ENCODE data around the gene RAPGEF4.
A peak's percentile ranks its signal among the peaks of the same experiment; 100 is the strongest.
"Not testable (repeated sequence)": the region's sequence is repeated elsewhere in the genome, so short reads cannot be mapped to it uniquely, and the experiment has no call there.

Gene RAPGEF4

DNA sequence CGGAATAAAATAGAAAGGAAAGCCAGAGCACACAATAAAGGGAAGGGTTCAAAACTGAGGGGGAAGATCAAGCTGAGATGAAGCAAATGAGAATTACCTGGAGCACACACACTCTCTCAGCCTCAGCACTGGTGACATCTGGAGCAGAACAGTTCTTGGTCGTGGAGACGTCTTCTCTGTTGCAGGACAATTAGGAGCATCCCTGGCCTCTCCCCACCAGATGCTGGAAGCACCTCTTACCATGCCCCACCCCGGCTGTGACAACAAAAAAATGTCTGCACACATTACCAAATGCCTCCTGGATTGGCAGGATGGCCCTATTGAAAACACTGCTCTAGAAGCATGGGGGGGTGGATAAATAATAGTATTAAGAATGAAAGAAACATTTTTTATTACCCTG, 296.4 kb downstream of the RAPGEF4 start:
- Histone ChIP-seq H2AFZ (ENCODE audit: low read depth, low read length) (no peak overlapping the region), H3K4me1 (ENCODE audit: low read length) (peaks cover 17% of the 10 kb centered on the region), H4K20me1 (ENCODE audit: insufficient read depth, low read length) (no peaks in the 10 kb centered on the region), H3K4me3 (ENCODE audit: low read length) (no peak overlapping the region), H3K4me2 (ENCODE audit: low read length) (no peak overlapping the region), H3K9ac (ENCODE audit: low read length) (no peak overlapping the region), H3K27me3 (ENCODE audit: low read depth, low read length) (no peaks in the 10 kb centered on the region), H3K36me3 (replicated peaks; ENCODE audit: low read depth, low read length) (no peaks in the 10 kb centered on the region), H3K79me2 (ENCODE audit: low read length) (no peaks in the 10 kb centered on the region), H3K27ac (ENCODE audit: low read length) (no peak overlapping the region), H3K9me3 (ENCODE audit: insufficient read depth, low read length) (no peaks in the 10 kb centered on the region)
- TF ChIP-seq, protein P1, sequence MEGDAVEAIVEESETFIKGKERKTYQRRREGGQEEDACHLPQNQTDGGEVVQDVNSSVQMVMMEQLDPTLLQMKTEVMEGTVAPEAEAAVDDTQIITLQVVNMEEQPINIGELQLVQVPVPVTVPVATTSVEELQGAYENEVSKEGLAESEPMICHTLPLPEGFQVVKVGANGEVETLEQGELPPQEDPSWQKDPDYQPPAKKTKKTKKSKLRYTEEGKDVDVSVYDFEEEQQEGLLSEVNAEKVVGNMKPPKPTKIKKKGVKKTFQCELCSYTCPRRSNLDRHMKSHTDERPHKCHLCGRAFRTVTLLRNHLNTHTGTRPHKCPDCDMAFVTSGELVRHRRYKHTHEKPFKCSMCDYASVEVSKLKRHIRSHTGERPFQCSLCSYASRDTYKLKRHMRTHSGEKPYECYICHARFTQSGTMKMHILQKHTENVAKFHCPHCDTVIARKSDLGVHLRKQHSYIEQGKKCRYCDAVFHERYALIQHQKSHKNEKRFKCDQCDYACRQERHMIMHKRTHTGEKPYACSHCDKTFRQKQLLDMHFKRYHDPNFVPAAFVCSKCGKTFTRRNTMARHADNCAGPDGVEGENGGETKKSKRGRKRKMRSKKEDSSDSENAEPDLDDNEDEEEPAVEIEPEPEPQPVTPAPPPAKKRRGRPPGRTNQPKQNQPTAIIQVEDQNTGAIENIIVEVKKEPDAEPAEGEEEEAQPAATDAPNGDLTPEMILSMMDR (IDR thresholded peaks at IDR 0.05; ENCODE audit: low read depth, low read length): no peak
- TF ChIP-seq EZH2phosphoT487 (IDR thresholded peaks at IDR 0.05; ENCODE audit: low read depth): no peak

DNA sequence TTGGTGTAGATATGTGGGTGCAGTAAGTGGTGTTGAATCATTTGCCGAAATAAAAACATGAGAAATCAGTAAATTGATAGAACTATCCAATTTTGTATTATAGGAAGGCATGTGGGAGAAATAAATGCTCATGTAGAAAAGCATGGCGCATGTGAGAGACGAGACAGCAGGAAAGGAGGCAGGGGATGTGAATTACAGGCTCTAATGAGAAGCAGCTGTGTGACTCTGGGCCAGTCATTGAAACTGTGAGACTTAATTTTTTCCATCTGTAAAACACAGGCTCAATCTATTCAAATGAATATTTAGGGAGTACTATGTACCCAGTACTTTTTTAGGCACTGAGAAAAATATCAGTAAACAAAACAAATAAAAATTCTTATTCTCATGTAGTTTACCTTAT, 297.4 kb downstream of the RAPGEF4 start:
- Histone ChIP-seq H2AFZ (ENCODE audit: low read depth, low read length) (no peak overlapping the region), H3K9me3 (ENCODE audit: insufficient read depth, low read length) (no peaks in the 10 kb centered on the region), H3K36me3 (replicated peaks; ENCODE audit: low read depth, low read length) (no peaks in the 10 kb centered on the region), H3K27me3 (ENCODE audit: low read depth, low read length) (no peaks in the 10 kb centered on the region), H3K27ac (ENCODE audit: low read length) (no peak overlapping the region), H4K20me1 (ENCODE audit: insufficient read depth, low read length) (no peaks in the 10 kb centered on the region), H3K9ac (ENCODE audit: low read length) (no peak overlapping the region), H3K4me2 (ENCODE audit: low read length) (no peak overlapping the region), H3K4me1 (ENCODE audit: low read length) (peaks cover 10% of the 10 kb centered on the region), H3K79me2 (ENCODE audit: low read length) (no peaks in the 10 kb centered on the region), H3K4me3 (ENCODE audit: low read length) (no peak overlapping the region)
- TF ChIP-seq, protein P1 (IDR thresholded peaks at IDR 0.05; ENCODE audit: low read depth, low read length): no peak
- TF ChIP-seq EZH2phosphoT487 (IDR thresholded peaks at IDR 0.05; ENCODE audit: low read depth): no peak

DNA sequence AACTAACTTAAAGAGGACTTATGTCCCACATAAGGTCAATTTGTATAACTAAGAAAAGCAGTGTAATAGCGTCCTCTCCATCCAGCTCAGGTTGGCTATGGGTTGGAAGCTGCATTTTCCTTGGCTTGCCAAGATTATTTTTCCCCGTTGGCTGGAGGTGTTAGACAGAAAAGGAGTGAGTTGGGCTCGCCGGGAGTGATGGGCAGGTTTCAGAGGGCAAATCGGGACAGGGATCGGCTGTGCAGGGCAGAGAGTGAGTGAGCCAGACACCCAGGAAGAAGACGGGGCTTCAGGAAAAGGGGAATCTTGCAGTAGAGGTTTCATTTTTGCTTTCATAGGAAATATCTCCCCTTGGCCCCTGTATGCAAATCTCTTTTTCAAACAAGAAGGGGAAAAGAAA, 298.5 kb downstream of the RAPGEF4 start:
- no peak overlapping the region for H3K27ac ChIP-seq (ENCODE audit: low read length)
- no peaks in the 10 kb centered on the region for H4K20me1 ChIP-seq (ENCODE audit: insufficient read depth, low read length)

DNA sequence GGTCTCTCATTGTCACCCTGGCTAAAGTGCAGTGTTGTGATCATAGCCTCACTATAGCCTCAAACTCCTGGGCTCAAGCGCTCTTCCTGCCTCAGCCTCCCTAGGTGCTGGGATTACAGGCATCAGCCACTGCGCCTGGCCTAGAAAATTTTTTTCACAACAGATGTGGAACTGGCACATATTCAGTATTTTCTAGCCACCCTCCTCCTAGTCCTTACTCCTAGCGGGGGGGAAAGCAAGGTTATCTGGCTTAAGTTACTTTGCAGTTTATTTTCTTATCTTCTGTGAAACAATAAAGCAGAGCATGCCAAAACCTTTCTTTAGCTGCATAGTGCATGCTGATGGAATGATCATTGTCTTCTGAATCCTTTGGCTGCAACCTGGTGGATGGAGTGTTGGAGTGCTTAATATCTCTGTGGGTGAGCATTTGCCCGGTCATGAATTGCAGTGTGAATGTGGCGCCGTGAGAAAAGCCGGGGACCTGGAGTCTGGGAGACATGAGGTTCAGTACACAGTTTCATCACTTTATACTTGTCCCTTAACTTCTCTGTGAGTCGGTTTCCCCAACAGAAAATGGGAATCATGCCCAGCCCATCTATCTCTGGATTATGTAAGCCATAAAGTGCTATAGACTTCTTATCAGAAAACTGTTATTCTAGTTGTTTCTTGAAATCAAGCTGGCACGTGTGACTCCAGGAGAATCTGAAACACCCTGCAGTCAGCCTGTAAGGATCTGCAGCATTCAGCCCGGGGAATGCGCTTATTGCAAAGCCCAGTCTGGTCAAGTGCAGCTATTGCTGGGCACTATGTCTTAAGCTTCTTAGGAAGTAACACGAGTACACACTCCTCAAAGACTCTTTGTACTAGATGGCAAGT, 301.8 kb downstream of the RAPGEF4 start:
- peaks cover 10% of the 10 kb centered on the region for H3K4me1 ChIP-seq (ENCODE audit: low read length)
- TF ChIP-seq EZH2phosphoT487 (IDR thresholded peaks at IDR 0.05; ENCODE audit: low read depth): no peak
- TF ChIP-seq, protein P1 (IDR thresholded peaks at IDR 0.05; ENCODE audit: low read depth, low read length): no peak
- H3K9ac ChIP-seq (ENCODE audit: low read length): no peak overlapping the region
- no peaks in the 10 kb centered on the region for H3K27me3 ChIP-seq (ENCODE audit: low read depth, low read length)
- H3K36me3 ChIP-seq (replicated peaks; ENCODE audit: low read depth, low read length): no peaks in the 10 kb centered on the region
- no peaks in the 10 kb centered on the region for H3K9me3 ChIP-seq (ENCODE audit: insufficient read depth, low read length)
- no peak overlapping the region for H2AFZ ChIP-seq (ENCODE audit: low read depth, low read length)
- no peak overlapping the region for H3K4me2 ChIP-seq (ENCODE audit: low read length)
- no peak overlapping the region for H3K27ac ChIP-seq (ENCODE audit: low read length)
- H3K4me3 ChIP-seq (ENCODE audit: low read length): no peak overlapping the region
- no peaks in the 10 kb centered on the region for H3K79me2 ChIP-seq (ENCODE audit: low read length)
- H4K20me1 ChIP-seq (ENCODE audit: insufficient read depth, low read length): no peaks in the 10 kb centered on the region

More for the DNA sequence above, 298.5 kb downstream of the RAPGEF4 start:
- H3K4me1 ChIP-seq (ENCODE audit: low read length): peaks cover 10% of the 10 kb centered on the region
- no peak overlapping the region for H3K4me3 ChIP-seq (ENCODE audit: low read length)
- no peak overlapping the region for H3K9ac ChIP-seq (ENCODE audit: low read length)
- no peaks in the 10 kb centered on the region for H3K9me3 ChIP-seq (ENCODE audit: insufficient read depth, low read length)
- H2AFZ ChIP-seq (ENCODE audit: low read depth, low read length): no peak overlapping the region
- H3K4me2 ChIP-seq (ENCODE audit: low read length): peak overlapping the region; percentile 18; the same call in 1 of the 2 replicates
- TF ChIP-seq, protein P1 (IDR thresholded peaks at IDR 0.05; ENCODE audit: low read depth, low read length): no peak
- no peak for TF ChIP-seq EZH2phosphoT487 (IDR thresholded peaks at IDR 0.05; ENCODE audit: low read depth)
- no peaks in the 10 kb centered on the region for H3K36me3 ChIP-seq (replicated peaks; ENCODE audit: low read depth, low read length)
- no peaks in the 10 kb centered on the region for H3K79me2 ChIP-seq (ENCODE audit: low read length)
- H3K27me3 ChIP-seq (ENCODE audit: low read depth, low read length): no peaks in the 10 kb centered on the region

DNA sequence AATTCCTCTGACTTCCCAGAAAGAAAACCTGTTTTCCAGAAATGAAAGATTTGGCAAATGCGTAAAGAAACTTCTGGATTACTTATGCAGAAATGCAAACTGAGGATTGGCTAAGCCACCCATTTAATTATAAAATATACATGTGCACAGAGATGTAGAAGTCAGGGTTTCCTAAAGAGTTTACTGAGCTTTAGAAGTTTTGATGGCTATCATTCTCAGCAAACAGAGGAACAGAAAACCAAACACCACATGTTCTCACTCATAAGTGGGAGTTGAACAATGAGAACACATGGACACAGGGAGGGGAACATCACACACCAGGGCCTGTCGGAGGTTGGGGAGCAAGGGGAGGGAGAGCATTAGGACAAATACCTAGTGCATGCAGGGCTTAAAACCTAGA, 302.6 kb downstream of the RAPGEF4 start:
- not testable (repeated sequence) for H3K27me3 ChIP-seq (ENCODE audit: low read depth, low read length); H3K79me2 ChIP-seq (ENCODE audit: low read length); H2AFZ ChIP-seq (ENCODE audit: low read depth, low read length); H3K36me3 ChIP-seq (replicated peaks; ENCODE audit: low read depth, low read length); H3K4me2 ChIP-seq (ENCODE audit: low read length); H3K9me3 ChIP-seq (ENCODE audit: insufficient read depth, low read length); H3K4me1 ChIP-seq (ENCODE audit: low read length); H3K9ac ChIP-seq (ENCODE audit: low read length); H3K4me3 ChIP-seq (ENCODE audit: low read length); H4K20me1 ChIP-seq (ENCODE audit: insufficient read depth, low read length); H3K27ac ChIP-seq (ENCODE audit: low read length)
